NCI-H2171 (cell line): ENCODE data around the gene FAM83F.
"Not testable (repeated sequence)": the region's sequence is repeated elsewhere in the genome, so short reads cannot be mapped to it uniquely, and the experiment has no call there.

Source experiments
- DNase-seq: peaks from one replicate; lab custom pipeline; 2025; lab: John Stamatoyannopoulos, UW

The FAM83F gene

DNA sequence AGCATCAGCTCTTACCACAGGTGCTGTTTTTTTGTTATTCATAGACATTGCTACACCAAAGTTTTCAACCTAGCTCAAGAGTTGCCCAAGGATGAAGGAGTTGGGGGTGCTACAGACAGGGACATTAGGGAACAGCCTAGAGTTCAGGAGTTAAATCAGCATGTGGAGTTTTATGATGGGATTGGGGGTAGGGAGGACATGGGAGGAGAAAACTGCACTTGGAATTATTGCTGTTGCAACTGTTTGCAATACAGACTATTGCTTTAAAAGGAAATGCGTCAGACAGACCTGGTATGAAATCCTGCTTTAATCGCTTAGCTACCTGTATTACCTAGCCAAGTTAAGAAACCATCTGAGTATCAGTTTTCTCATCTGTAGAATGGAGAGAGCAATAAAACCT lies 28.3 kb upstream of the FAM83F start:
- DNase-seq = no peak

DNA sequence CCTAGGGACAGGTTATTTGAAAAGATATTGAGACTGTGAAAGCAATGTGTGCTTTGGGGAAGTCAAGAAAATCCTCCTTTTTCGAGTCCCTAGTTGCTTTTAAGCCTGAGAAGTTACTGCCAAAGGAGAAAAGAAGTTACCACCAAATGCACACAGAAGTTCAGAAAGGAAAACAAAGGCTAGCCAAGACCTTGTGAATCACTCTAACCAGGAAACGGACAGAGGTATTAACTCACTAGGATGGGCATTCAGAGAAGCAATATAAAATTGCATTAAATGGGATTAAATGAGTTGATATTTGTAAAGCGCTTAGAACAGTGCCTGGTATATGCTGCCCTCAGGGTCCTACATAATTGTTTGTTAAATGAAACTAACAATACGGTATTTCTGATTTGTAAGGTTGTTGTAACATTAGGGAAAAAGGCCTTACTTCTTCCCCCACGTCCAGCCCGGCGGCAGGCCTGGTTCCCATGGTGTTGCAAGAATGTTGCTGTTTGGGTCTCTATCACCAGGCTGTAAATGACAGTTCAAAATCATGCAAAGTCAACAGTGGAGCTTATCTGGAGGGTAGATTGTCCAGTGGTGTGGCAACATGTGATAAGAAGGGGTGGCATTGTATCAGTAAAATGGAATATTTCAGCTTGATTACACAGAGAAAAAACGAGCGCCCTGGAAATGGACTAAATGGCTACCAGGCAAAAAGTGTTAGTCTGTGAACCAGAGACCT lies 27.5 kb upstream of the FAM83F start:
- no peak for DNase-seq

DNA sequence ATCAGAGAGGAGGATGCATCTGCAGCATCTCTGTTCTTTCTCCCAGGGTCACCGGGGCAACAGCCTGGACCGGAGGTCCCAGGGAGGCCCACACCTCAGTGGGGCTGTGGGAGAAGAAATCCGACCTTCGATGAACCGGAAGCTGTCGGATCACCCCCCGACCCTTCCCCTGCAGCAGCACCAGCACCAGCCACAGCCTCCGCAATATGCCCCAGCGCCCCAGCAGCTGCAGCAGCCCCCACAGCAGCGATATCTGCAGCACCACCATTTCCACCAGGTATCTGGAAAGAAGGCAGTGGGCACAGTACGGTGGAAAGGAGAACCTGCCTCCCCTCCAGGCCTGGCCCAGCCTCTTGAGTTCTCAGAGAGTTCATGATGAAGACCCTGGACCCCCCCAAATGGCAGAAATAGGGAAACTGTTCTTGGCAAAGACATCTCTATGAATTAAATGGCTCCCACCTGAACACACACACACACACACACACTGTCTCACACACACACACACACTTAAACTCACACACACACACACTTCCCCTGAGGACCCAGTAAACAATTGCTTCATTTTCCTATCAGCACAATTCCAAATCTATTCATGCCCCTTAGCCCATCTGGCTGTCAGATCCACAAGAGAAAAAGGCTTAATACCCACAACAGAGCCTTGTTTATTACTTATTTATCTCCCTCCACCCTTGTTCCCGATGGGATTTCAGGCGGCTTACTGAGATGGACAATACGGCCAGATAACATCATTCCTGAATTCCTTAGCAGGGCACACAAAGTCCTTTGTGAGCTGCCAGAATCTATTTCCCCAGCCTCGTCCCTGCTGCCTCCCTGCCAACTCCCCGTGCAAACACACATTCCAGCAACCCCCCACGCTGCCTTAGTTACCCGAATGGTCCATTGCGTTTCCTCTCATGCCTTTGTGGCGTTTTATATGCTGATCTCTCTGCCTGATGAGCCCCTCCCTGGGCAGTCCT lies 26.5 kb upstream of the FAM83F start:
- no peak for DNase-seq

DNA sequence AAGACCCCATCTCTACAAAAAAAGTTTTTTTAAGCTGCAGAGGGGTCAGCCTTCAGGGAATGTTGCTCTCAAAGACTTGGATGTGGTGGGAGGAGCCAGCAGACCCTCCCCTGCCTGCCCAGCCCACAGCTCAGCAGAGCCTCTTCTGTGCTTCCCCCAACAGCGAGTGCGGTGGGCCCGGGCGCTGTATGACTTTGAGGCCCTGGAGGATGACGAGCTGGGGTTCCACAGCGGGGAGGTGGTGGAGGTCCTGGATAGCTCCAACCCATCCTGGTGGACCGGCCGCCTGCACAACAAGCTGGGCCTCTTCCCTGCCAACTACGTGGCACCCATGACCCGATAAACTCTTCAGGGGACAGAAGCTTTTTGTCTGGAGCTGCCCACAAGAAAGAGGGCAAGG lies 24.0 kb upstream of the FAM83F start:
- no peak for DNase-seq

DNA sequence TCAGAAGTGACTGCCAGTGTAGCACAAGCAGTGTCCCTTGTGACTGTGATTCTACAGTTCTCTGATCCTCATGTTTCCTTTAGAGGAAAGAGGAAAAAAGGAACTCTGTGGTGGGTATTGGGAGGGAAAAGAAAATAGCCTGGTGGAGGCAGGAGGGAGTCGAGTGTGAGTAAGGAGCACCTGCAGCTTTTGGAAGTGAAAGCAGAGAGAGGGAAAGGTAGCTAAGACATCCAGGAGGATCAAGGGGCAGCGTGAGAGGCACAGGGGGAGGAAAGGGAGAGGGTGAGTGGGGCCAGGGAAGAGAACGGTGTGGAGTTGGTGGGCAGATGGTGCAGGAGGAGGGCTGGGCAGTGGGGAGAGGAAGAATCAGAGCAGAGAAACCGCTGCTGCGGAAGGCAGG lies 22.1 kb upstream of the FAM83F start:
- DNase-seq = no peak

DNA sequence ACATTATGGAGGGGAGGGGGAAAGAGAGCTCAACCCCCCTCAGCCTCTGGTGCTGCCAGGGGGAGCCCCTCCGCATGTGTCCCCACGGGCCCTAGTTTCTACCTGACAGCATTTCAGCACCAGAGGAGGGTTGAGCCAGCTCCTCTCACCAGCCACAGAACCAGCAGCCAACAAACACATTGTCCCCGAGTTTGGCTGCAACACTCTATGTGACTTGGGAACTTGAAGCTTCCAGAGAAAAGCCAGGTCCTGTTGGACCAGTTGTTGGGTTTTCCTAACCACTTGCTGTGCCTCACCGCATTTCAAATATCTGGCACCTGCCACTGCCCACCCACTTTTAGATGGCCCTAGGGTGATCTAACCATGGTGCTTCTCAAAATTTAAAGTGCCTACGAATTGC lies 21.1 kb upstream of the FAM83F start:
- DNase-seq = no peak

DNA sequence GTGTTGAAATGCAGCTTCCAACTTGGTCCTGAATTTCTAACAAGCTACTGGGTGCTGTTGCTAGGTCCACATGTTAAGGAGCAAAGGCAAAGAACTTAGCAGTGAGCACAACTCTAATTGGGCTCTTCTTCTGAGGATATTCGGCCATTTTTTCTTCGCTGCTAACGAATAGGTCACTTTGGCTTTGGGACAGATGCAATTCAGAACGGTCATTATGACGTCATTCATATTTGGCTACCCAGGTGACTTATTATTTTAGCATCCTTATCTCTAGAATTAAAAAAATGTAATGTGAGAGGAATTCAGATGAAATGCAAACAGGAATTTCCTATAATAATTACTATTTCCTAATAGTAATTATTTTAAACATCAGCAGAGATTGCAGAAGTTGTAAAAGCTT lies 20.7 kb upstream of the FAM83F start:
- no peak for DNase-seq

DNA sequence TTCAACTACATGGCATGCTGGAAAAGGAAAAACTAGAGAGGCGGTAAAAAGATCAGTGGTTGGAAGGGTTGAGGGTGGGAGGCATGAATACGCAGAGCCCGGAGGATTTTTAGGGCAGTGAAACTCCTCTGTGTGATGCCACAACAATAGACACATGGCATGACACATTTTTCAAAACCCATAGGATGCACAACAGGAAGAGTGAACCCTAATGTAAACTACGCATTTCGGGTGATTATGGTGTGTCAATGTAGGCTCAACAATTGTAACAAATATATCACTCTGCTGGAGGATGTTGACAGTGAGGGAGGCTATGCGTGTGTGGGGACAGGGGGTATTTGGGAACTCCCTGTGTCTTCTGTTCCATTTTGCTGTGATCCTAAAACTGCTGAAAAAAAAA lies 15.7 kb upstream of the FAM83F start:
- DNase-seq = no peak

DNA sequence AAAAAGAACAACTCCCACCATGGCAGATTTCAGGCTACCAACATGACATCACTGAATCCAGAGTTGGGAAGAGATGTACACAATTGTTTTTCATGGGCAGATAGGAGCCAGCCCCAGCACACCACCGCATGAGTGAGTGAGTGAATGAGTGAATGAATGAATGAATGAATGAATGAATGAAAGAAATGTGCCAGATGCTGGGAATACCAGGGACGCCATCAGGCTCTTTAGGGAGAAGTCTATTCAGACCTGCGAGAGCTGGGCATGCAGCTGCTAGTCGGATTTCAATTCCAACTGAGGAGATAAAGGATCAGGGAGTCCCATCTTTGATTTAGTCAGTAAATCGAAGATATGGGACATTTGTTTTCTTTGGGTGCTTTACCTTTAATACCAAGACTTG lies 15.3 kb upstream of the FAM83F start:
- DNase-seq = no peak

DNA sequence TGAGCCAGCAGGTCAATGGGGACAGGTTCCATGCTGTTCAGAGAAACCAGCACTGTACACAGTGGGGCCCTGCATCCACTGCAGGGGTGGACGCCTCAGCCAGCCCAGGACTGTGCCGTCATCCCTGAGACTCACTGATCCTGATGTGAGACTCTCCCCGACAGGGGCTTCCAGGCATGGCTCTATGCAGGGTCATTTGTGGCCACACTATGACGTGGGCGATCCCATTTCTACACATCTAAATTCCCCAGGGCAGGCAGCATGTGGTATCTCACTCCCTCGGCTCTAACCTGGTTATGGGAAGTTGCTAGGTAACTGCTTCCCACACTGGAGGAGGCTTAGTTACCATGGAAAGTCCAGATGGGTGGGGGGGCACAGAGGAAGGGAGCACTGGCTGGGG lies 14.2 kb upstream of the FAM83F start:
- DNase-seq = no peak

DNA sequence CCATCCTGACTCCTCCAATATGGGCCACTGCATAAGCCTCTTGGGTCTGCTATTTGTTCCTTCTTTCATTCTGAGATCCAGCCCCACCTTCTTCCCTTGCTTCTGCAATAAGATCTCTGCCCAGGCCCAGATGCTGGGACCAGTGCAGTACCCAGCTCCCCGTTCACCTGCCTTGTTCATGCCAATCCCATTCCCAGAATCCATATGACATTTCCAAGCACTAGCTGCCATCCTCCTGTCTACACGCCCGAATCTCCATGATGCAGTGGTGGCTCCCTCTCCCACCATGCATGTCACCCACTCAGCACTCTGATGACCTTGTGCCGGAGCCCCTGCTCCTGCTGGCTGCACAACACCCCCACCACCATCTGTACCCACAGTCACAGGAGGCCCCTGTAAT lies 11.4 kb upstream of the FAM83F start:
- no peak for DNase-seq

DNA sequence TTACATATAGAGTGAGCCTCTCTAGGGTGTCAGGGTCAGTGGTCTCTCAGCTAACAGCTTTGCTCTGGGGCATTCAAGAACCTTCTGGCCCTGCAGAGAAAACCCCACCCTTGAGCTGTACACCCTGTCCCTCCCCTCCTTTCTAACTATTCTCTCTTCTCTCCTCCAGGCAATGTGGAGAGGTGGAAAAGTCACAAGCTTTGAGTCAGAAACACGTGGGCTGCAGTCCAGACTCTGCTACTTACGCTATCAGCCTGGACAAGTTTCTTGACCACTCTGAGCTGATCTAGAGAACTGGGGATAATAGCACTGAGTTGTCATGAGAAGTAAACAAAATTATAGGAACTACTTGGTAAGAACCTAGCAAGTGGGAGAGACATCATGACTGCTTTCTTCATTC lies 10.7 kb upstream of the FAM83F start:
- DNase-seq = no peak

DNA sequence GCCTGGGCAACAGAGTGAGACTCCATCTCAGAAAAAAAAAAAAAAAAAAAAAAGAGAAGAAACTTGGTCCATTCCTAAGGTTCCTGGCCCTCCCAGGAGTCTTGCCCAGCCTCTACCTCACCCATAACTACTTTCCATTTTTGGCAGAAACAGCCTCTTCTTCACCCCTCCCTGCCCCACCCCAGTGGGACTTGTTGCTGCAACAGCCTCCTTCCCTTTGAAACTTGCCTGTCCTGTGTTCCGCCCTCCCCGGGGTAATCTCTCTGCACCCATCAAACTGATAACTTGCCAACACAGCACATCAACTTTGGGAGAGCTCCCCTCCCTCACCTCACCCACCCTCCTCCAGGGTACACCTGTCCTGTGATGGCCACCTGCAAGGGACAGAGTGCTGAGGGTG lies 10.0 kb upstream of the FAM83F start:
- DNase-seq = no peak

DNA sequence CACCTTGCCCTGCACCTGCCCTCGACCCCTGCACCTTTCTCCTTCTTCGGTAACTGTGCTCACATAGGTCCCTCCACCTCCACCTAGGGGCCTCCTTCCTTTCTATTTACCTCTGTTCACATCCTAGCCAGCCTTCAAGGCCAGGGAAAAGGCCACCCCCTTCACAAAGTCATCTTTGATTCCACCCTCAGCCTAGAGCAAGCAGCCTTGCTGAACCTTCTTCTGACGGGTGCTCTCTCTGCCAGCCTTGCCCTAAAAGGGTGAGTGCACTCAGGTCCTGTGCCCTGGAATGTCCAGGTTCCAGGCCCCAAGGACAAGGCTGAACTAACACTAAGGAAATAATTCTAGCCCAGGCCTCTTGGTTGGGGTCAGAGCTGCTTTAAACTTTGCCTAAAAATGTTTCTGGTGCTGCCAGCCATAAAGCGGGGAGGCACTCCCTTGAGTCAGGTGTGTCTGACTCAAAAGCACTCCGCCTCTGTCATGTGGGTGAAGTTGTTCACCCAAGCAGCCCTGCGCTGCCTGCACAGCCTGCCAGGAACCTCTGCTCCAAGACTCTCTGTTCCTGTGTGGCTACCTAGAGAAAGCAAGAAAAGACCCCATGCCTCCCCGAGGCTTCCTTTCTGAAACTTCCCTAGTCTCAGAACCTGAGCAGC lies 9.2 kb upstream of the FAM83F start:
- DNase-seq = no peak

DNA sequence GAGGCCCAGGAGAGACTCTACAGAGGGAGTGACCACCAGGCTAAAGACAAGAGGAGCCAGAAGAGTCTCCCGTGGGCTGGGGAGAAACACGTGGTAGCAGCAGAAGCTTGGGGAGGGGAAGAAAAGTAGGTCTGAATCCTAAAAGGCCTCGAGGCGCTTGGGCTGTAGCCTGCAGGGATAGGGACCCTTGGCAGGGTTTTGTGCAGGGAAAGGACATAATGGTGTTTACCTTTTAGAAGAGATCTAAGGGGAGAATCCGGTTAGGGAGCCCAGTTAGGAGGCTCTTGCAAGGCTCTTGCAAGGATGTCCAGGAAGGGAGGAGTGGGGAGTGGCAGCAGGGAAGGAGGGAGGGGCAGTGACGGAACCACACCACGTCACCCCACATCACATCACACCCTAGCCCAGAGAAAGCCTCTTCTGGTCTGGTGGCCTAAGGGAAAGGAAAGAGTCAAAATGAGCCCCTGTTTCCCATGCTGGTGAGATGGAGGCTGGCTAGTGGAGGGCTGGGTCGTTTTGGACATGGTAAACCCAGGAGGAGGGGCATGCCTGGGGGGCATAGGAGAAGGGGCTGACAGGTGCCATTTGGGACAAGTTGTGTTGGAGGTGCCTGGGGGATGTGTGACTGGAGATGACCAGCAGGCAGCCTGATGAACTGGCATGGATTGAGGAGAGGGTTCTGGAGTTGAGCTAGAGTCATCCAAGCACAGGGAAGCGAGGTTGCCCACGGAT lies 6.2 kb upstream of the FAM83F start:
- no peak for DNase-seq

DNA sequence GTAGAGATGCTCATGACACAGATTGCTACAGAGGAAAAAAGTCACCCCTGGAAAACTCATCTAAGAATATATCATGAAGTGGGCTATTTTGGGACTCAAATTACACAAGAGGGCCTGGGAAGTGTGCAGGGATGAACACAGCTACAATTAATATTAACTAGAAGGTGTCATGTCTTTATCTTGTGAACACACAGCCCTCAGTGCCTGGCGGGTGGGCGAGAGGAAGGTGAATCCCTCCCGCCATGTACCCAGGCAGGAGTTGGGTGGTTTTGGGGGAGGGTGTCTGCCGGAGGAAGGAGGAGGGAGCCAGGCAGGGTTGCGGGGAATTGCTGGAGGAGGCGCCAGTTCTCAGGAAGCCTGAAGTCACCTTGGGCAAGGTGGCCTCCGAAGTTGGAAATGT lies 5.1 kb upstream of the FAM83F start:
- DNase-seq = no peak

DNA sequence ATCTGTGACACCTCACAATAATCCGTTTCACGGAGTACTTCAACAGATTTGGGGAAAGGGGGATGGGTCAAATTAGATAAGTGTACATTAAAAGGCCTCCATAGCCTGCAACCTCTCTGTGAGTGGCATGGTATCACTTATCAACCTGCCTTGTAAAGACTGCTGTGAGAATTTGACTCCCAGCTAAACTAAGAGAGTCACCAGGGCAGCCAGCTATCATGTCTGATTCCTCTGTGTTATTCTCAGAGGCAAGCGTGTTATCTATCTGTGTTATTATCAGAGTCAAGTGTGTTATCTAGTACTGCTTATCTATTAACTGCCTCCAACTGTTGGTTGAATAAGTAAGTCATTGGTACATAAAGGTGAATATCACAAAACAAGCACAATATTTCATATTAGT lies 4.1 kb upstream of the FAM83F start:
- DNase-seq = no peak

DNA sequence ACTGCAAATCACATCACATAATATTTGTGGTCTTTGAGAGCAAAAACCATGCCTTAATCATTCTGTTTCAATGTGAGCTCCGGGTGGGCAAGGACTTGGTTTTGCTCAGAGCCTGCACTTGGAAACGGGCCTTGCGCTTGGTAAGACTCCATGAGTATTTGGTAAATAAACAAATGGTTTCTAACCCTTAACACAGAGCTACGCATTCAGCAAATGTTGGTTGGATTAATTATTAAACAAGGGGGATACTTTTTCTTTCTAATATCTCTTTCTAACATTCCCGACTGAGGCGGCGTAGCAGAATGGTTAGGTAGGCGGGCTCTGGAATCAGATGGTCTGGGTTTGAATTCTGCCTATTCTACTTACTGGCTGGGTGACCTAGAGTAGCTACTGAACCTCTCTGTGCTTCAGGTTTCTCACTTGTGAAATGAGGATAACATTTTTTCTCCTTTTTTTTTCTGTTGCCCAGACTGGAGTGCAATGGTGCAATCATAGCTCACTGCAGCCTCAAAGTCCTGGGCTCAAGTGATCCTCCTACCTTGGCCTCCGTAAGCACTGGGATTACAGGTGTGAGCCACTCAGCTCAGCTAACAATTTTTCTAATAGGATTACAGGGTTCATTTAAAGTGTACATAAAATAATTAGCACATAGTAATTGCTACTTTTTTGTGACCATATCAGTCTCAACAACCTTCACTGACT lies 3.4 kb upstream of the FAM83F start:
- DNase-seq = no peak

DNA sequence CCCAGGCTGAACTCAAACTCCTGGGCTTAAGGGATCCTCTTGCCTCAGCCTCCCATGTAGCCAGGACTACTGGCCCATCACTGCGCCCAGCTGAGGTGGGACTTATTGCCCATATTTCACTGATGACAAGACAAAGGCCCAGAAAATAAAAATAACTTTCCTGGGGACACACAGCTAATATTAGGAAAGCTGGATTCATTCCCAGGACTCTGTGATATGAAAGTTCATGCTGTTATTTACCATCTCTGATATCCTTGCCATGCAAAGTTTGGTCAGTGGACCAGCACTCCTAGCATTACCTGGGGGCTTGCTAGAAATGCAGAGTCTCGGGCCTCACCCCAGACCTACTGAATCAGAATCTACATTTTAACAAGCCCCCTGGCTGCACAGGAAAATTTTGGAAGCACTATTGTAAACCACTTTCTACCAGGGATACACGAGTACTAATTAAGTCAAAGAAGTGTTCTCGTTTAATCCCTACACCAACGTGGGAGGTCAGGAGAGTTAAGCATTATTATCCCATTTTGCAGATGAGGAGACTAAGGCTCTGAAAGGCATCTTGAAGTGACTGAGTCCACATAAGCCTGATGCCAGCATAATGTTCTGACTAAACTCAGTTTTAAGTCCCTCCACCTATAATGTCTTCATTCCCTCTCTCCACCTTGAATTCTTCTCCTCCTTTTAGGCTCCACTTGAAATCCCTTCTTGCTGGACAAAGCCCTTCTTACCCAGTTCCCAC lies 2.5 kb upstream of the FAM83F start:
- DNase-seq = no peak

DNA sequence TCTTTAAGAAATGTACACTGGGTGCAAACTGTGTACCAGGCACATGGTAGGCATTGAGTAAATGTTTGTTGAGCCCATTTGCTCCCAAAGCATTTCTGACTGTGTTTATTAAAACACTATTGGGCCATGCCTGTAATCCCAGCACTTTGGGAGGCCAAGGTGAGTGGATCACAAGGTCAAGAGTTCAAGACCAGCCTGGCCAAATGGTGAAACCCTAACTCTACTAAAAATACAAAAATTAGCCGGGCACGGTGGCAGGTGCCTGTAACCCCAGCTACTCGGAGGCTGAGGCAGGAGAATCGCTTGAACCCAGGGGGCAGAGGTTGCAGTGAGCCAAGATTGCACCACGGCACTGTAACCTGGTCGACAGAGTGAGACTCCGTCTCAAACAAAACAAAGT lies 1.9 kb upstream of the FAM83F start:
- not testable (repeated sequence) for DNase-seq

DNA sequence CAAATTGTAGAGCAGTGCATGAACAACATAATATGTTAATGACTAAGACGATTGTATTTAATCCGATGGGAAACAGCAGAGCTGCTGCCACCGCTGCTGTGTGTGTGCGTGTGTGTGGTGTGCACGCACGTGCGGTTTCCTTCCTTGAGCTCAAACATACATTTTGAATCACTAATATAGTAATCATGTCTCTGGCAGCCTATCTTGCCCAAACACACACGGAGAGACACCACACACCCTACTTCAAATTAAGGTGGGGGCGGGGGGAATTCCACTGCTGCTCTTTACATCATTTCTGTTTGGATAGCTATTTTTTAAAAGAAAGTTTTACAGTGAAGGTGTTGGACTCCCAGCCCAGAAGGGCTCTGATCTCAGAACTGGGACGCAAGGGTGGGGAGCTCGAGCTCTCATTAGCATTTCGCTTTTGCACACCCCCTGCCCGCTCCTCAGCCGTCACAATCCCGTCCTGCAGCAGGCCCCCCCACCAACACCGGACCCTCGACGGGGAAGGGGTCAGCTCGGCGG lies 651 bp upstream of the FAM83F start:
- no peak for DNase-seq
